ENCODE data around the gene GSG1L.

Gene GSG1L

GRCh38 chr16:28090646-28091377, 27.3 kb upstream of the GSG1L start:
- no peak for DNase-seq

GRCh38 chr16:28089992-28090365, 26.5 kb upstream of the GSG1L start:
- DNase-seq = no peak

GRCh38 chr16:28089205-28089991, 25.9 kb upstream of the GSG1L start:
- DNase-seq = no peak

- DNase-seq = no peak
Measured at GRCh38 chr16:28087675-28088300, 24.3 kb upstream of the GSG1L start.

- no peak for DNase-seq
Measured at GRCh38 chr16:28087140-28087660, 23.7 kb upstream of the GSG1L start.

GRCh38 chr16:28086186-28087139, 22.9 kb upstream of the GSG1L start:
- DNase-seq = no peak

- no peak for DNase-seq
Measured at GRCh38 chr16:28085389-28086171, 22.1 kb upstream of the GSG1L start.

- no peak for DNase-seq
Measured at GRCh38 chr16:28084209-28084608, 20.7 kb upstream of the GSG1L start.

- DNase-seq = no peak
Measured at GRCh38 chr16:28082624-28083023, 19.1 kb upstream of the GSG1L start.

- DNase-seq = no peak
Measured at GRCh38 chr16:28081391-28081968, 18.0 kb upstream of the GSG1L start.

GRCh38 chr16:28078261-28078660, 14.7 kb upstream of the GSG1L start:
- no peak for DNase-seq

- no peak for DNase-seq
Measured at GRCh38 chr16:28073836-28074235, 10.3 kb upstream of the GSG1L start.

- DNase-seq = no peak
Measured at GRCh38 chr16:28072087-28072486, 8.6 kb upstream of the GSG1L start.

- no peak for DNase-seq
Measured at GRCh38 chr16:28069971-28070794, 6.7 kb upstream of the GSG1L start.

- no peak for DNase-seq
Measured at GRCh38 chr16:28068976-28069375, 5.5 kb upstream of the GSG1L start.

- no peak for DNase-seq
Measured at GRCh38 chr16:28067604-28068379, 4.3 kb upstream of the GSG1L start.

GRCh38 chr16:28064706-28065249, 1.3 kb upstream of the GSG1L start:
- DNase-seq = no peak

- no peak for DNase-seq
Measured at GRCh38 chr16:28064150-28064549, 636 bp upstream of the GSG1L start.

- DNase-seq = no peak
Measured at GRCh38 chr16:28062847-28063521, 530 bp downstream of the GSG1L start.
